ENCODE results near the gene NFKBIZ. TPM values are rescaled to one million over a fixed set of nuclear protein-coding genes. Genes with fewer than 3 reads are reported as not detected.

NFKBIZ gene
- total and polyA plus RNA-seq, 2 donors (not counting 3 experiments of a cell fraction or from before 2014, with no cell fraction given) = 17.5 to 28.9 TPM

DNA sequence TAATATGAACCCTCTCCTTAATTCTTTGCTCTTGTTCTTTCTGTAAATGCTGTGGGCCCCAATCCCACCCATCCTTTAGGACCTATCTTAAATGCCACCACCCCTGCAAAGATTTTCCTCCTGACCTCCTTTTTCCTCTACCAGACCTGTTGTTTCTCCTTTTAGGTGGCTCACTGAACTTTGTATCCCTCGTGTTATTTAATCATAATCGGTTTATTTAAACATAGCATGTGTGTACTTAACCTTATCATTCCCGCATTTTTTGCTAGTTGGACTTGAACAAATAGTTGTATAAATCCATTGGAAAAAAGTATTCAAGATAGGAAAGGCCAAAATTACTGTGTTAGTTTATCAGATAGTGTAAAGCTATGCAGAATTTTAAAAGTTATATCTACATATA is 988 bp upstream of the NFKBIZ start:
- Histone ChIP-seq H3K36me3 (ENCODE audit: control insufficient read depth in 2 of 2, extremely low read depth in 1 of 2, insufficient read depth in 2 of 2, low read length in 2 of 2) (peaks cover 6 to 11% of the 10 kb centered on the region in 2 experiments), H3K4me2 (ENCODE audit: insufficient read depth, low read length) (peak overlapping the region; percentile 77), H3K27ac (ENCODE audit: insufficient read depth, low read depth, low read length) (no peak overlapping the region), H3K79me2 (ENCODE audit: control insufficient read depth, insufficient read depth, low read length) (peaks cover 39% of the 10 kb centered on the region), H3K4me3 (replicated peaks in 1 of 3; ENCODE audit: insufficient read depth in 1 of 3, low read depth in 1 of 3, low read length in 3 of 3) (peak overlapping the region in 1 of 3 experiments; percentile 18), H3K4me1 (ENCODE audit: control insufficient read depth, extremely low read depth, insufficient read depth, low read length) (peaks cover 17% of the 10 kb centered on the region), H3K9me1 (replicated peaks; ENCODE audit: control insufficient read depth, extremely low read depth, insufficient read depth, low read length) (no peaks in the 10 kb centered on the region), H3K9ac (replicated peaks; ENCODE audit: extremely low read depth, insufficient read depth, low read length) (peak overlapping the region; percentile 65), H4K20me1 (replicated peaks; ENCODE audit: control insufficient read depth, extremely low read depth, insufficient read depth, low read length) (no peaks in the 10 kb centered on the region), H3K9me3 (replicated peaks; ENCODE audit: control insufficient read depth, insufficient read depth, low read length) (no peaks in the 10 kb centered on the region), H3K27me3 (ENCODE audit: control insufficient read depth in 2 of 2, insufficient read depth in 2 of 2, low read length in 2 of 2) (no peaks in the 10 kb centered on the region), H2AFZ (ENCODE audit: low read depth, low read length) (no peak overlapping the region)
- no peak for FAIRE-seq
- CTCF ChIA-PET = interaction anchor here (1.3 to 3.3 kb wide), 5 partner anchors 34 to 381 kb away, joined by 3 to 39 read pairs (median 10); no protein-coding TSS in a partner anchor
- intact Hi-C loops (cut with micrococcal nuclease) (no loop called here), dilution Hi-C loops (cut with MboI; ENCODE audit: extremely low pct_ligation_motif_present, low sequenced_read_pairs) (no loop called here)
- no peak for DNase-seq (ENCODE audit: low read depth, low spot score)
- POLR2A ChIA-PET = interaction anchor here (1.1 to 2.6 kb wide), 10 partner anchors 9 to 331 kb away, joined by 3 to 31 read pairs (median 6); partner anchors contain the start of gene CEP97
- no TSS peak for BruUV-seq (replicated peaks)
- TF ChIP-seq, protein P1, sequence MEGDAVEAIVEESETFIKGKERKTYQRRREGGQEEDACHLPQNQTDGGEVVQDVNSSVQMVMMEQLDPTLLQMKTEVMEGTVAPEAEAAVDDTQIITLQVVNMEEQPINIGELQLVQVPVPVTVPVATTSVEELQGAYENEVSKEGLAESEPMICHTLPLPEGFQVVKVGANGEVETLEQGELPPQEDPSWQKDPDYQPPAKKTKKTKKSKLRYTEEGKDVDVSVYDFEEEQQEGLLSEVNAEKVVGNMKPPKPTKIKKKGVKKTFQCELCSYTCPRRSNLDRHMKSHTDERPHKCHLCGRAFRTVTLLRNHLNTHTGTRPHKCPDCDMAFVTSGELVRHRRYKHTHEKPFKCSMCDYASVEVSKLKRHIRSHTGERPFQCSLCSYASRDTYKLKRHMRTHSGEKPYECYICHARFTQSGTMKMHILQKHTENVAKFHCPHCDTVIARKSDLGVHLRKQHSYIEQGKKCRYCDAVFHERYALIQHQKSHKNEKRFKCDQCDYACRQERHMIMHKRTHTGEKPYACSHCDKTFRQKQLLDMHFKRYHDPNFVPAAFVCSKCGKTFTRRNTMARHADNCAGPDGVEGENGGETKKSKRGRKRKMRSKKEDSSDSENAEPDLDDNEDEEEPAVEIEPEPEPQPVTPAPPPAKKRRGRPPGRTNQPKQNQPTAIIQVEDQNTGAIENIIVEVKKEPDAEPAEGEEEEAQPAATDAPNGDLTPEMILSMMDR (IDR thresholded peaks at IDR 0.05; ENCODE audit: extremely low read depth in 1 of 2, insufficient read depth in 1 of 2, low read depth in 1 of 2, low read length in 2 of 2) = no peak
- TF ChIP-seq EZH2 (IDR thresholded peaks at IDR 0.05; ENCODE audit: borderline replicate concordance, low read depth, low read length, severe bottlenecking) (no peak), MYC (IDR thresholded peaks at IDR 0.05; ENCODE audit: low read depth, low read length) (no peak), POLR2AphosphoS5 (IDR thresholded peaks at IDR 0.05; ENCODE audit: insufficient read depth, low read depth, low read length) (no peak), FOS (IDR thresholded peaks at IDR 0.05; ENCODE audit: borderline replicate concordance, insufficient read depth, low read length) (no peak), POLR2A (IDR thresholded peaks at IDR 0.05; ENCODE audit: low read depth, low read length) (no peak), GATA2 (IDR thresholded peaks at IDR 0.05; ENCODE audit: insufficient read depth, insufficient read length, low read depth, low read length) (no peak), JUN (IDR thresholded peaks at IDR 0.05; ENCODE audit: borderline replicate concordance, insufficient read depth, insufficient read length, low read depth) (no peak)
- TF ChIP-seq, protein P2, sequence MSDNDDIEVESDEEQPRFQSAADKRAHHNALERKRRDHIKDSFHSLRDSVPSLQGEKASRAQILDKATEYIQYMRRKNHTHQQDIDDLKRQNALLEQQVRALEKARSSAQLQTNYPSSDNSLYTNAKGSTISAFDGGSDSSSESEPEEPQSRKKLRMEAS (IDR thresholded peaks at IDR 0.05; ENCODE audit: insufficient read depth, insufficient read length) = no peak
